Esophagus squamous epithelium (tissue), 4 donors: Measurements from ENCODE around the gene DNAJB8.
A peak's percentile ranks its signal among the peaks of the same experiment; 100 is the strongest.

Source experiments
- POLR2A ChIP-seq, 4 donors: fragments of 450-650 bp; IDR thresholded peaks; one replicate each; pipeline ENCODE4 v1.6.1; 2017; ENCODE audit warnings: antibody characterized with exemption in 4 of 4, mild to moderate bottlenecking in 4 of 4, moderate library complexity in 3 of 4
- TF ChIP-seq, protein P1 (sequence below), 6 experiments: fragments of 450-650 bp in 4 of 6; fragments of 200-600 bp in 2 of 6; sonication (generic) in 2 of 6; IDR thresholded peaks; one replicate each; pipeline ENCODE4 v1.5.1; 2016 to 2019; ENCODE audit warnings: antibody characterized with exemption in 6 of 6, mild to moderate bottlenecking in 4 of 6, moderate library complexity in 4 of 6

DNA sequence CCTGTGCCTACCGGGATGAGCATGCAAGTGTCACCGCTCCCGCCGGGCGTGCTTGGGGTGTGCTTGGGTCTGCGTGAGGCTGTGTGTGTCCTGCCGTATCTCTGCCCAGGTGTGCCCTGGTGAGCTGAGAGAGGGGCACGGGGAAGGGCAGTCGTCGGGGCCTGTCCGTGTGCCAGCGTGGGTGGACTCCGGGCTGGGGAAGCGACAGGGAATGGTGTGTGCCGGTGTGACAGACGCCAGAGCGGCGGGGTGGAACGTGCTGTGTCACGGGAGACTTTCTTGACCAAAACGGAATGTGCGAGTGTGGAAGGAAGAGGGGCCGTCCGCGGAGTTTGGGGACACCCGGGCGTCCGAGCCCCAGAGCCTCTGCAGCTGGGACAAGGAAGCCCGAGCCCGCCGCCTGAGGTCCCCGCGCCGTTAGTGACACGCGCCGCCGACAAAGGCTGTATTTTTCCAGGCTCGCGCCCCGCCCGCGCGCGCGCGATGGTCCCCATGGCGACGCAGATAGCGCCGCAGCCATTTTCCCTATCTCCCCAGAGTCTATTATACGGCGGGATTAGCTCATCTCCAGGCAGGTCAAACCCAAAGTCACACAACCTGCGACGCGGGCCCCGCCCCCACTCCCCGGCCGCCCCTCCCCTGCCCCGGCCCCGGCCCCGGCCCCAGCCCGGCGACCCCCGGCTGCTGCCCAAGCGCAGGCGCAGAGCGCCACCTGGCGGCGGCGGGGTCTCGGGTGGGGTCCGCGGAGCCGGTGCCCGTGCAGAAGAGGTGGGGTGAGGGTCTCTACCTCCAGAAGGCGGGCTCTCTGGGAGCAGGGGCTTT lies 30.8 kb upstream of the DNAJB8 start:
- TF ChIP-seq, protein P1, sequence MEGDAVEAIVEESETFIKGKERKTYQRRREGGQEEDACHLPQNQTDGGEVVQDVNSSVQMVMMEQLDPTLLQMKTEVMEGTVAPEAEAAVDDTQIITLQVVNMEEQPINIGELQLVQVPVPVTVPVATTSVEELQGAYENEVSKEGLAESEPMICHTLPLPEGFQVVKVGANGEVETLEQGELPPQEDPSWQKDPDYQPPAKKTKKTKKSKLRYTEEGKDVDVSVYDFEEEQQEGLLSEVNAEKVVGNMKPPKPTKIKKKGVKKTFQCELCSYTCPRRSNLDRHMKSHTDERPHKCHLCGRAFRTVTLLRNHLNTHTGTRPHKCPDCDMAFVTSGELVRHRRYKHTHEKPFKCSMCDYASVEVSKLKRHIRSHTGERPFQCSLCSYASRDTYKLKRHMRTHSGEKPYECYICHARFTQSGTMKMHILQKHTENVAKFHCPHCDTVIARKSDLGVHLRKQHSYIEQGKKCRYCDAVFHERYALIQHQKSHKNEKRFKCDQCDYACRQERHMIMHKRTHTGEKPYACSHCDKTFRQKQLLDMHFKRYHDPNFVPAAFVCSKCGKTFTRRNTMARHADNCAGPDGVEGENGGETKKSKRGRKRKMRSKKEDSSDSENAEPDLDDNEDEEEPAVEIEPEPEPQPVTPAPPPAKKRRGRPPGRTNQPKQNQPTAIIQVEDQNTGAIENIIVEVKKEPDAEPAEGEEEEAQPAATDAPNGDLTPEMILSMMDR (IDR thresholded peaks at IDR 0.05), result peak; percentile 42 to 59 (median 46)
- TF ChIP-seq POLR2A (IDR thresholded peaks at IDR 0.05), result no peak
